PC-3 (cell line): ENCODE measurements around the gene MSMO1. TPM values are rescaled to one million over a fixed set of nuclear protein-coding genes. Genes with fewer than 3 reads are reported as not detected.

Experiments used
- ATAC-seq: fragments of 200-7000 bp; cut with Tn5 transposase; 2 replicates; pipeline ENCODE4 v1.9.1; 2020; ENCODE audit warnings: mild to moderate bottlenecking, moderate library complexity
- BruUV-seq: library from RNA; stranded (reverse); fragments of 400-500 nt; replicated peaks from 2 replicates; lab custom pipeline; 2021; lab: Mats Ljungman, UMichigan
- CTCF ChIA-PET: fragments of 300-600 bp; sonication (Branson Sonifier 250); formaldehyde crosslinking; loops from one replicate; lab custom pipeline; 2022; ENCODE audit warnings: antibody characterized with exemption; lab: Charles Lee
- POLR2A ChIA-PET: fragments of 300-600 bp; sonication (Branson Sonifier 250); formaldehyde crosslinking; loops from one replicate; lab custom pipeline; 2022; ENCODE audit warnings: antibody characterized with exemption; ENCODE audit not compliant: unreplicated experiment; lab: Charles Lee
- DNase-seq: peaks from one replicate; pipeline ENCODE4 v3.0.0-alpha.2; 2015
- H2AFZ ChIP-seq: fragments of 300-600 bp; sonication (generic); 2 replicates; pipeline ENCODE4 v1.6.0; 2016; ENCODE audit warnings: antibody characterized with exemption, low read length
- H3F3A ChIP-seq: fragments of 300-600 bp; sonication (generic); one replicate; pipeline ENCODE4 v1.6.0; 2017; ENCODE audit warnings: antibody characterized with exemption, low read length, control low read depth, mild to moderate bottlenecking; ENCODE audit not compliant: unreplicated experiment
- H3K27ac ChIP-seq: fragments of 300-600 bp; sonication (generic); 2 replicates; pipeline ENCODE4 v1.5.1; 2016; ENCODE audit warnings: mild to moderate bottlenecking, low read length
- H3K27me3 ChIP-seq: fragments of 300-600 bp; sonication (generic); 2 replicates; pipeline ENCODE4 v1.6.1; 2016; ENCODE audit warnings: low read length, mixed read lengths
- H3K36me3 ChIP-seq: fragments of 300-600 bp; sonication (generic); 2 replicates; pipeline ENCODE4 v1.6.1; 2016; ENCODE audit warnings: low read depth, mixed run types, low read length, mixed read lengths
- H3K4me1 ChIP-seq: fragments of 300-600 bp; sonication (generic); 2 replicates; pipeline ENCODE4 v1.5.1; 2016; ENCODE audit warnings: low read length; ENCODE audit not compliant: insufficient read depth
- H3K4me2 ChIP-seq: fragments of 300-600 bp; sonication (generic); 2 replicates; pipeline ENCODE4 v1.6.0; 2016; ENCODE audit warnings: low read length
- H3K4me3 ChIP-seq: fragments of 300-600 bp; sonication (generic); 2 replicates; pipeline ENCODE4 v1.5.1; 2016; ENCODE audit warnings: mild to moderate bottlenecking, low read length, mixed read lengths
- H3K79me2 ChIP-seq: fragments of 300-600 bp; sonication (generic); 2 replicates; pipeline ENCODE4 v1.6.1; 2017; ENCODE audit warnings: low read length, mixed read lengths
- H3K9ac ChIP-seq: fragments of 300-600 bp; sonication (generic); 2 replicates; pipeline ENCODE4 v1.6.0; 2016; ENCODE audit warnings: mild to moderate bottlenecking, low read length
- H3K9me2 ChIP-seq: fragments of 300-600 bp; sonication (generic); replicated peaks from 2 replicates; pipeline ENCODE4 v1.6.1; 2016; ENCODE audit warnings: mixed run types, low read length, mixed read lengths
- H3K9me3 ChIP-seq: fragments of 300-600 bp; sonication (generic); 2 replicates; pipeline ENCODE4 v1.6.1; 2016; ENCODE audit warnings: low read length, mixed read lengths
- H4K20me1 ChIP-seq: fragments of 300-600 bp; sonication (generic); 2 replicates; pipeline ENCODE4 v1.6.1; 2016; ENCODE audit warnings: low read length, mixed read lengths
- EZH2 ChIP-seq: fragments of 300-600 bp; sonication (generic); IDR thresholded peaks from one replicate; pipeline ENCODE4 v1.6.1; 2017; ENCODE audit warnings: antibody characterized with exemption, mild to moderate bottlenecking, low read length; ENCODE audit not compliant: unreplicated experiment
- EZH2phosphoT487 ChIP-seq: fragments of 300-600 bp; sonication (generic); IDR thresholded peaks from 2 replicates; pipeline ENCODE4 v1.6.1; 2018; ENCODE audit warnings: mild to moderate bottlenecking, antibody characterized with exemption, low read length, borderline replicate concordance
- intact Hi-C: fragments of 100-400 bp; cut with micrococcal nuclease; formaldehyde crosslinking; loops from 2 replicates; pipeline ENCODE4 v1.9.0; 2023
- total RNA-seq: library from RNA; depleted of rRNA; stranded (reverse); fragments of >200 nt; gene quantifications from 2 replicates; pipeline ENCODE4 v1.2.3, GENCODE V29; 2014
- TF ChIP-seq, protein P1 (sequence below): fragments of 300-600 bp; sonication (generic); conservative IDR thresholded peaks from 2 replicates; pipeline ENCODE4 v1.5.1; 2017; ENCODE audit warnings: antibody characterized with exemption, low read depth, mild to moderate bottlenecking, low read length

MSMO1 gene
- total RNA-seq, 1 experiment from 2014 or later = 37.6 TPM

DNA sequence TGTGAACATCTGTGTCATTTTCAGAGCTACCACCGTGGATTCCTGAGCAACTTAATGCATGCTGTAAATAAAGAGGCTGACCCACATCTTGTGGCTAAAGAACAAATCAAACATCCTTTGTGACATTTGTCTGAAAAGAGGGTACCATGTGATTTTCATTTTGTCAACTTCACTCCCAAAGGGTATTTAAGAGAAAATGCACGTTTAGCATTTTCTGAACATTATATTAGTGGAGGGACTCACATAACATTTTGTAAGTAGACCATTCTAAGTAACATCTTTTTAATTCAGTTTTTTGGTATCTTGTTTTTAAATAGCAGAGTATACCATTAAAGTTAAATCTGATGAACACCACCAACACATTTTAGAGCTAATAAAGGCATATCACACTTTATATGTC is 34.3 kb downstream of the MSMO1 start:
- no peaks in the 10 kb centered on the region for H4K20me1 ChIP-seq
- no peak for ATAC-seq
- H3K27me3 ChIP-seq = no peaks in the 10 kb centered on the region
- no peak overlapping the region for H3K4me2 ChIP-seq
- no peaks in the 10 kb centered on the region for H3K9me2 ChIP-seq
- no peak overlapping the region for H3K9ac ChIP-seq
- ChIA-PET CTCF (no interaction called here), POLR2A (no interaction called here)
- no peaks in the 10 kb centered on the region for H3K4me1 ChIP-seq
- no peaks in the 10 kb centered on the region for H3K9me3 ChIP-seq
- H3K27ac ChIP-seq = no peak overlapping the region
- no peak for DNase-seq
- intact Hi-C loops = no loop called here
- no peaks in the 10 kb centered on the region for H3F3A ChIP-seq
- H3K79me2 ChIP-seq = no peaks in the 10 kb centered on the region
- BruUV-seq = no TSS peak
- no peaks in the 10 kb centered on the region for H3K36me3 ChIP-seq
- H3K4me3 ChIP-seq = no peak overlapping the region
- TF ChIP-seq, protein P1, sequence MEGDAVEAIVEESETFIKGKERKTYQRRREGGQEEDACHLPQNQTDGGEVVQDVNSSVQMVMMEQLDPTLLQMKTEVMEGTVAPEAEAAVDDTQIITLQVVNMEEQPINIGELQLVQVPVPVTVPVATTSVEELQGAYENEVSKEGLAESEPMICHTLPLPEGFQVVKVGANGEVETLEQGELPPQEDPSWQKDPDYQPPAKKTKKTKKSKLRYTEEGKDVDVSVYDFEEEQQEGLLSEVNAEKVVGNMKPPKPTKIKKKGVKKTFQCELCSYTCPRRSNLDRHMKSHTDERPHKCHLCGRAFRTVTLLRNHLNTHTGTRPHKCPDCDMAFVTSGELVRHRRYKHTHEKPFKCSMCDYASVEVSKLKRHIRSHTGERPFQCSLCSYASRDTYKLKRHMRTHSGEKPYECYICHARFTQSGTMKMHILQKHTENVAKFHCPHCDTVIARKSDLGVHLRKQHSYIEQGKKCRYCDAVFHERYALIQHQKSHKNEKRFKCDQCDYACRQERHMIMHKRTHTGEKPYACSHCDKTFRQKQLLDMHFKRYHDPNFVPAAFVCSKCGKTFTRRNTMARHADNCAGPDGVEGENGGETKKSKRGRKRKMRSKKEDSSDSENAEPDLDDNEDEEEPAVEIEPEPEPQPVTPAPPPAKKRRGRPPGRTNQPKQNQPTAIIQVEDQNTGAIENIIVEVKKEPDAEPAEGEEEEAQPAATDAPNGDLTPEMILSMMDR = no peak
- TF ChIP-seq EZH2 (no peak), EZH2phosphoT487 (no peak)
- no peak overlapping the region for H2AFZ ChIP-seq

DNA sequence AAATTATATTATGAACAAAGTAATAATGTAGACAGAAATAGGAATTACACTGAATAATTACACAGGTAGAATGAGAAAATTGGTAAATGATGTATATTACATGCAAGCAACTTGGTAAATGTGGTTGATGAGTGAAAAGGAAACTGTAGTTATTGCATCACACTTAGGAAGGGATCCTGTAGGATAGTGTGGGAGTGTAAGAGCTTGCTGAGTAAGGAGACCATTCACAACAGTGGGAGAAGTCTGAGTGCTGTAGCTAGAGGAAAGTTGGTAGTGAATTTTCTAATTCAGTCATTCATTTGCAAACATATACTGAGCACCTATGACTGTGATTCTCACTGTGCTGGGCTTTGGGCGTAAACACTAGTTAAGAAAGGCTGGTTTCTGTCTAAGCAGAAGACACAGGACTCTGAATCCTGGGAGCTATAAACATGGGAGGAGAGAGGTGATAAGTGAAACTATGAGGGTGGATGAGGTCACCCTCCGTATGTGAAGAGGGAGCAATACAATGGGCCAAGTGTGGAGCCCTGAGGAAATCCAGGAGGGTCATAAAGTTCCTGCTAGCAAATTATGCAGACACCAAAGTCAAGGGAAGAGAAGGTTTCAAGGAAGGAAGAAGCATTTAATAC is 37.1 kb downstream of the MSMO1 start:
- POLR2A ChIA-PET = no interaction called here
- intact Hi-C loops = no loop called here

DNA sequence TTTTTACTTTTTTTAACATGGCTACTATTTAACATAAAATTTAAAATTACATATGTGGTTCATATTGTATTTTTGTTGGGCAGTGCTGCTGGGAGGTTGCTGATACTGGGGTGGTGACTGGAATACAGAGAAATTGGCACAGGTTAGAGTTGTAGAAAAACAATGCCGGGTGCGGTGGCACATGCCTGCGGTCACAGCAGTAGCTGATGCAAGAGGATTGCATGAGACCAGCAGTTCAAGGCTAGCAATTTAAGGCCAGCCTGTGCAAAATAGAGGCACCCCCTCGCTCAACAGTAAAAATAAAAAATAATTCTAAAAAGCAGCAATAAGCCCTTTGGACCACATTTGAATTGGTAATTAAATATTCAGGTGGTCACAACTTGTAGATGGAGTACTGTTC is 39.6 kb downstream of the MSMO1 start:
- no peaks in the 10 kb centered on the region for H3K9me3 ChIP-seq
- H3K9ac ChIP-seq = no peak overlapping the region
- DNase-seq = no peak
- H3K4me3 ChIP-seq = no peak overlapping the region
- no peak overlapping the region for H2AFZ ChIP-seq
- H3K4me1 ChIP-seq = no peaks in the 10 kb centered on the region
- no peak overlapping the region for H3K27ac ChIP-seq
- H3K79me2 ChIP-seq = no peaks in the 10 kb centered on the region
- no peak for ATAC-seq
- H3F3A ChIP-seq = no peaks in the 10 kb centered on the region
- intact Hi-C loops = no loop called here
- ChIA-PET POLR2A (no interaction called here), CTCF (no interaction called here)
- TF ChIP-seq EZH2 (no peak), EZH2phosphoT487 (no peak)
- TF ChIP-seq, protein P1 = no peak
- no peaks in the 10 kb centered on the region for H3K36me3 ChIP-seq
- BruUV-seq = no TSS peak
- H3K27me3 ChIP-seq = no peaks in the 10 kb centered on the region
- H3K4me2 ChIP-seq = no peak overlapping the region
- H4K20me1 ChIP-seq = no peaks in the 10 kb centered on the region
- H3K9me2 ChIP-seq = no peaks in the 10 kb centered on the region

More for the DNA sequence above, 37.1 kb downstream of the MSMO1 start:
- no peaks in the 10 kb centered on the region for H3K9me3 ChIP-seq
- H4K20me1 ChIP-seq = no peaks in the 10 kb centered on the region
- H3F3A ChIP-seq = no peaks in the 10 kb centered on the region
- H3K9ac ChIP-seq = no peak overlapping the region
- ATAC-seq = no peak
- CTCF ChIA-PET = no interaction called here
- DNase-seq = no peak
- no peaks in the 10 kb centered on the region for H3K79me2 ChIP-seq
- no TSS peak for BruUV-seq
- H3K27ac ChIP-seq = no peak overlapping the region
- H3K4me3 ChIP-seq = no peak overlapping the region
- no peak overlapping the region for H3K4me2 ChIP-seq
- TF ChIP-seq, protein P1 = no peak
- TF ChIP-seq EZH2 = no peak
- TF ChIP-seq EZH2phosphoT487 = no peak
- no peaks in the 10 kb centered on the region for H3K27me3 ChIP-seq
- no peaks in the 10 kb centered on the region for H3K36me3 ChIP-seq
- no peak overlapping the region for H2AFZ ChIP-seq
- H3K9me2 ChIP-seq = no peaks in the 10 kb centered on the region
- H3K4me1 ChIP-seq = no peaks in the 10 kb centered on the region
